ENCODE measurements around the gene POFUT2.

DNA sequence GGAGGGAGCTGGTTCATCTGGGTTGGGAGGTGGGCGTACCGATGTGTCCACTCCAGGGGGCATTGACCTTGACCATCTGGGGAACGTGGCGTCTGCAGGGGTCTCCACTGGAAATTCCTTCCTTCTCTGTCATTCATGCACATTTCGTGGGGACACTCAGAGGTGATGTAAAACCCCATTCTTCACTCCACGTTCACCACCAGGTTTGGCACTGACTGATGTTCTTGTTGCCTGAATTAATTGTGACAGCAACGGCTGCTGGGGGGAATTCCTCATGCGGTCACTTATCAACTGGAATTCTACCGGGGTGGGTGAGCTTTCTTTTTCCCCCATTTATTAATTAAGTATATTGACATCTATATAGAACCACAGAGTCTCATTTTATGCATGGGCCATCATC is 18.1 kb upstream of the POFUT2 start:
- TF ChIP-seq POLR2AphosphoS5 (IDR thresholded peaks at IDR 0.05): no peak
- TF ChIP-seq, protein P1, sequence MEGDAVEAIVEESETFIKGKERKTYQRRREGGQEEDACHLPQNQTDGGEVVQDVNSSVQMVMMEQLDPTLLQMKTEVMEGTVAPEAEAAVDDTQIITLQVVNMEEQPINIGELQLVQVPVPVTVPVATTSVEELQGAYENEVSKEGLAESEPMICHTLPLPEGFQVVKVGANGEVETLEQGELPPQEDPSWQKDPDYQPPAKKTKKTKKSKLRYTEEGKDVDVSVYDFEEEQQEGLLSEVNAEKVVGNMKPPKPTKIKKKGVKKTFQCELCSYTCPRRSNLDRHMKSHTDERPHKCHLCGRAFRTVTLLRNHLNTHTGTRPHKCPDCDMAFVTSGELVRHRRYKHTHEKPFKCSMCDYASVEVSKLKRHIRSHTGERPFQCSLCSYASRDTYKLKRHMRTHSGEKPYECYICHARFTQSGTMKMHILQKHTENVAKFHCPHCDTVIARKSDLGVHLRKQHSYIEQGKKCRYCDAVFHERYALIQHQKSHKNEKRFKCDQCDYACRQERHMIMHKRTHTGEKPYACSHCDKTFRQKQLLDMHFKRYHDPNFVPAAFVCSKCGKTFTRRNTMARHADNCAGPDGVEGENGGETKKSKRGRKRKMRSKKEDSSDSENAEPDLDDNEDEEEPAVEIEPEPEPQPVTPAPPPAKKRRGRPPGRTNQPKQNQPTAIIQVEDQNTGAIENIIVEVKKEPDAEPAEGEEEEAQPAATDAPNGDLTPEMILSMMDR (IDR thresholded peaks at IDR 0.05): no peak
- TF ChIP-seq POLR2A (IDR thresholded peaks at IDR 0.05): no peak

Measured in sigmoid colon (tissue), 4 donors.